Uterus (tissue), 4 donors: ENCODE data around the gene SLC25A21. TPM values are rescaled to one million over a fixed set of nuclear protein-coding genes. Genes with fewer than 3 reads are reported as not detected.

Experiments used
- DNase-seq, 2 donors: peaks; one replicate each; pipeline ENCODE4 v3.0.0-alpha.2; 2019 to 2020
- H3K27ac ChIP-seq, 2 donors: fragments of 200-600 bp; sonication (generic); 1 replicate in 1 of 2; 2 replicates in 1 of 2; pipeline ENCODE4 v1.5.1; 2016 to 2018
- H3K27me3 ChIP-seq, 2 donors: fragments of 200-600 bp; sonication (generic); one replicate each; pipeline ENCODE4 v1.5.1; 2018 to 2019; ENCODE audit warnings: control low read depth in 1 of 2
- H3K36me3 ChIP-seq, 2 donors: fragments of 200-600 bp; sonication (generic); one replicate each; pipeline ENCODE4 v1.5.1; 2019; ENCODE audit warnings: control low read depth in 1 of 2
- H3K4me1 ChIP-seq, 2 donors: fragments of 200-600 bp; sonication (generic); one replicate each; pipeline ENCODE4 v1.5.1; 2018 to 2019; ENCODE audit warnings: control low read depth in 1 of 2
- H3K4me3 ChIP-seq, 2 donors: fragments of 200-600 bp; sonication (generic); 1 replicate in 1 of 2; 2 replicates in 1 of 2; pipeline ENCODE4 v1.5.1; 2018 to 2019; ENCODE audit warnings: mild to moderate bottlenecking in 1 of 2
- H3K9me3 ChIP-seq, 2 donors: fragments of 200-600 bp; sonication (generic); one replicate each; pipeline ENCODE4 v1.5.1; 2019; ENCODE audit warnings: control low read depth in 1 of 2
- CTCF ChIP-seq, 4 experiments: fragments of 200-600 bp in 2 of 4; fragments of 450-650 bp in 2 of 4; sonication (generic) in 2 of 4; IDR thresholded peaks; one replicate each; pipeline ENCODE4 v1.5.1; 2016 to 2019; ENCODE audit warnings: antibody characterized with exemption in 4 of 4, mild to moderate bottlenecking in 2 of 4, moderate library complexity in 1 of 4
- POLR2A ChIP-seq, 2 donors: fragments of 450-650 bp; IDR thresholded peaks; one replicate each; pipeline ENCODE4 v1.6.1; 2016; ENCODE audit warnings: antibody characterized with exemption in 2 of 2, mild to moderate bottlenecking in 1 of 2, moderate library complexity in 1 of 2
- intact Hi-C: fragments of 100-400 bp; cut with DNase I; formaldehyde crosslinking; loops from one replicate; pipeline ENCODE4 v1.15.1; 2023; ENCODE audit warnings: low total_unique reads
- total RNA-seq, 4 donors: library from RNA; depleted of rRNA in 3 of 4; stranded (reverse); fragments of >200 nt in 3 of 4; gene quantifications; one replicate each; pipeline versions ENCODE4 v1.1.0 to v1.2.4, GENCODE V29; 2014 to 2023
- donor health status: DM: yes; HTN: yes; CAD: no.

SLC25A21 gene
- total RNA-seq, 4 donors from 2014 or later, result under 0.01 to 3.0 (median 2.0) TPM; not detected in 1

GRCh38 chr14:36750244-36750643 lies 422.2 kb downstream of the SLC25A21 start:
- H3K36me3 ChIP-seq, result no peaks in the 10 kb centered on the region
- no peak overlapping the region for H3K27ac ChIP-seq
- intact Hi-C loops, result no loop called here
- no peak overlapping the region for H3K4me3 ChIP-seq
- no peaks in the 10 kb centered on the region for H3K27me3 ChIP-seq
- H3K4me1 ChIP-seq, result no peaks in the 10 kb centered on the region
- H3K9me3 ChIP-seq, result no peaks in the 10 kb centered on the region
- TF ChIP-seq CTCF (IDR thresholded peaks at IDR 0.05), result no peak
- no peak for TF ChIP-seq POLR2A (IDR thresholded peaks at IDR 0.05)
- DNase-seq, result no peak

- no peak for TF ChIP-seq POLR2A (IDR thresholded peaks at IDR 0.05)
- TF ChIP-seq CTCF (IDR thresholded peaks at IDR 0.05), result no peak
Measured at GRCh38 chr14:36748610-36749213, 423.7 kb downstream of the SLC25A21 start.

GRCh38 chr14:36747411-36748184 lies 424.8 kb downstream of the SLC25A21 start:
- intact Hi-C loops, result no loop called here
- no peak for DNase-seq
- no peak for TF ChIP-seq CTCF (IDR thresholded peaks at IDR 0.05)
- TF ChIP-seq POLR2A (IDR thresholded peaks at IDR 0.05), result no peak

More at GRCh38 chr14:36748610-36749213, 423.7 kb downstream of the SLC25A21 start:
- Histone ChIP-seq H3K4me1 (no peaks in the 10 kb centered on the region), H3K27me3 (no peaks in the 10 kb centered on the region), H3K4me3 (no peak overlapping the region), H3K36me3 (no peaks in the 10 kb centered on the region), H3K9me3 (no peaks in the 10 kb centered on the region), H3K27ac (no peak overlapping the region)
- no peak for DNase-seq
- intact Hi-C loops, result no loop called here

GRCh38 chr14:36746872-36747271 lies 425.5 kb downstream of the SLC25A21 start:
- Histone ChIP-seq H3K27me3 (no peaks in the 10 kb centered on the region), H3K4me1 (no peaks in the 10 kb centered on the region), H3K36me3 (no peaks in the 10 kb centered on the region), H3K9me3 (no peaks in the 10 kb centered on the region), H3K4me3 (no peak overlapping the region), H3K27ac (no peak overlapping the region)
- intact Hi-C loops, result no loop called here
- TF ChIP-seq POLR2A (IDR thresholded peaks at IDR 0.05), result no peak
- TF ChIP-seq CTCF (IDR thresholded peaks at IDR 0.05), result no peak
- DNase-seq, result no peak

More at GRCh38 chr14:36747411-36748184, 424.8 kb downstream of the SLC25A21 start:
- Histone ChIP-seq H3K4me1 (no peaks in the 10 kb centered on the region), H3K27me3 (no peaks in the 10 kb centered on the region), H3K9me3 (no peaks in the 10 kb centered on the region), H3K4me3 (no peak overlapping the region), H3K27ac (no peak overlapping the region), H3K36me3 (no peaks in the 10 kb centered on the region)

- TF ChIP-seq CTCF (IDR thresholded peaks at IDR 0.05) (no peak), POLR2A (IDR thresholded peaks at IDR 0.05) (no peak)
- H3K27ac ChIP-seq, result no peak overlapping the region
- no peak overlapping the region for H3K4me3 ChIP-seq
- no peaks in the 10 kb centered on the region for H3K36me3 ChIP-seq
- no peaks in the 10 kb centered on the region for H3K4me1 ChIP-seq
- H3K27me3 ChIP-seq, result no peaks in the 10 kb centered on the region
- intact Hi-C loops, result no loop called here
- no peaks in the 10 kb centered on the region for H3K9me3 ChIP-seq
- no peak for DNase-seq
Measured at GRCh38 chr14:36741858-36742257, 430.5 kb downstream of the SLC25A21 start.
